Lower lobe of right lung (tissue), 2 donors: Measurements from ENCODE around the gene ZNF215. TPM values are rescaled to one million over a fixed set of nuclear protein-coding genes. Genes with fewer than 3 reads are reported as not detected.
"Not testable (repeated sequence)": the region's sequence is repeated elsewhere in the genome, so short reads cannot be mapped to it uniquely, and the experiment has no call there.

Source experiments
- ATAC-seq, 2 donors: fragments of 200-7000 bp; cut with Tn5 transposase; one replicate each; pipeline ENCODE4 v1.9.1; 2020 to 2022; ENCODE audit warnings: mild to moderate bottlenecking in 2 of 2, moderate library complexity in 2 of 2
- DNase-seq: peaks from one replicate; pipeline ENCODE4 v3.0.0-alpha.2; 2020
- H3K27ac ChIP-seq: fragments of 200-600 bp; one replicate; pipeline ENCODE4 v1.8.0; 2022
- H3K27me3 ChIP-seq: fragments of 200-600 bp; one replicate; pipeline ENCODE4 v1.8.0; 2022; ENCODE audit warnings: low read depth
- H3K36me3 ChIP-seq: fragments of 200-600 bp; one replicate; pipeline ENCODE4 v1.8.0; 2022; ENCODE audit warnings: mild to moderate bottlenecking
- H3K4me1 ChIP-seq: fragments of 200-600 bp; one replicate; pipeline ENCODE4 v1.8.0; 2022
- H3K4me3 ChIP-seq: fragments of 200-600 bp; one replicate; pipeline ENCODE4 v1.8.0; 2022; ENCODE audit warnings: mild to moderate bottlenecking
- H3K9me3 ChIP-seq: fragments of 200-600 bp; one replicate; pipeline ENCODE4 v1.8.0; 2022
- intact Hi-C: fragments of 100-400 bp; cut with DNase I; formaldehyde crosslinking; loops from one replicate; pipeline ENCODE4 v1.11.0; 2022
- total RNA-seq: library from RNA; stranded (reverse); fragmentation: NEBNext Ultra II Directional; extraction: Animal tissue kit (Norgen Biotek cat#: 25700); gene quantifications from one replicate; pipeline ENCODE4 v1.2.1, GENCODE V29; 2021
- TF ChIP-seq, protein P1 (sequence below): fragments of 200-600 bp; IDR thresholded peaks from one replicate; pipeline ENCODE4 v1.8.0; 2022; ENCODE audit warnings: antibody characterized with exemption, mild to moderate bottlenecking
- donor health status: DM: no; HTN: yes; CAD: no; lungs with severe emphysema.

The ZNF215 gene
- total RNA-seq, 1 donor from 2014 or later: 2.3 TPM

GRCh38 chr11:6892400-6892799 lies 33.8 kb upstream of the ZNF215 start, which contains the start of gene OR2D2:
Gene OR2D2, minus strand, starts transcription at chr11:6892500. Its CDS starts 0 bp downstream, at chr11:6892500.
- no peak for DNase-seq
- Histone ChIP-seq H3K27ac (no peak within 1 kb of the TSS), H3K4me1 (no peaks in the 10 kb centered on the region), H3K27me3 (no peaks in the 10 kb centered on the region), H3K36me3 (no peaks in the 10 kb centered on the region), H3K4me3 (no peak within 1 kb of the TSS), H3K9me3 (no peaks in the 10 kb centered on the region)
- TF ChIP-seq, protein P1, sequence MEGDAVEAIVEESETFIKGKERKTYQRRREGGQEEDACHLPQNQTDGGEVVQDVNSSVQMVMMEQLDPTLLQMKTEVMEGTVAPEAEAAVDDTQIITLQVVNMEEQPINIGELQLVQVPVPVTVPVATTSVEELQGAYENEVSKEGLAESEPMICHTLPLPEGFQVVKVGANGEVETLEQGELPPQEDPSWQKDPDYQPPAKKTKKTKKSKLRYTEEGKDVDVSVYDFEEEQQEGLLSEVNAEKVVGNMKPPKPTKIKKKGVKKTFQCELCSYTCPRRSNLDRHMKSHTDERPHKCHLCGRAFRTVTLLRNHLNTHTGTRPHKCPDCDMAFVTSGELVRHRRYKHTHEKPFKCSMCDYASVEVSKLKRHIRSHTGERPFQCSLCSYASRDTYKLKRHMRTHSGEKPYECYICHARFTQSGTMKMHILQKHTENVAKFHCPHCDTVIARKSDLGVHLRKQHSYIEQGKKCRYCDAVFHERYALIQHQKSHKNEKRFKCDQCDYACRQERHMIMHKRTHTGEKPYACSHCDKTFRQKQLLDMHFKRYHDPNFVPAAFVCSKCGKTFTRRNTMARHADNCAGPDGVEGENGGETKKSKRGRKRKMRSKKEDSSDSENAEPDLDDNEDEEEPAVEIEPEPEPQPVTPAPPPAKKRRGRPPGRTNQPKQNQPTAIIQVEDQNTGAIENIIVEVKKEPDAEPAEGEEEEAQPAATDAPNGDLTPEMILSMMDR: no peak
- intact Hi-C loops: no loop called here
- no peak for ATAC-seq

DNA sequence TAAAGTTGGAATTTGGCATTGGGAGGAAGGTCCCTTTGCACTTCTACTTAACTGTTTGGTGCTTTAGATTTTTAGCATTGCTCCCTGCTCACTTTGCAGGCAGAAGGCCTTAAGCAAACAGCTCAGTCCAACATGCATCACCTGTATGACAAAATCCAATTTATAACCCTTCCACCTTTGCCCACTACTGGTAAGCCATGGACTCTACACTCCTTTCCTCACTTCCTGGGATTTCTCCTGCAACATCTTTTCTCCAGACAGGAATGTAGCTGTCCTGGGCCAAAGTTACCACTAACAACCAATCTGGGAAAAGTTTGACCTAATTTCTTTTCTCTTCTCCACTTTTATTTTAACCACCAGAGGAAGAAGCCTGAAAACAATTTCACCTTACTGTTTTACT lies 32.1 kb upstream of the ZNF215 start:
- H3K4me1 ChIP-seq: no peaks in the 10 kb centered on the region
- H3K27me3 ChIP-seq: no peaks in the 10 kb centered on the region
- intact Hi-C loops: no loop called here
- DNase-seq: no peak
- TF ChIP-seq, protein P1: no peak
- no peak overlapping the region for H3K4me3 ChIP-seq
- ATAC-seq: no peak
- no peak overlapping the region for H3K27ac ChIP-seq
- H3K36me3 ChIP-seq: no peaks in the 10 kb centered on the region
- H3K9me3 ChIP-seq: no peaks in the 10 kb centered on the region

DNA sequence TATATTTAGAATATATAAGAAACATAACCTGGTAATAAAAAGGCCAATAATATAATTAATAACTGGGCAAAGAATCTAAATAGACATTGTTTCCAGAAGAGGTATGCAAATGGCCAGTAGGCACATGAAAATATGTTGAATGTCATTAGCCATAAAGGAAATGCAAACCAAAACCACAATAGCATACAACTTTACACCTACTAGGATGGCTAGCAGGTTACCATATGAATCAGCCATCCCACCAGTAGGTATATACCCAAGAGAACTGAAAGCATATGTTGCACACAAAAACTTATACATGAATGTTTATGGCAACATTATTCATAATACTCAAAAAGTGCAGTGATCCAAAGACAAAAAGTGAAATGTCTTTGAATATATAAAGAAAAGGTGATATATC lies 31.2 kb upstream of the ZNF215 start:
- ATAC-seq: no peak
- Histone ChIP-seq H3K4me1 (no peaks in the 10 kb centered on the region), H3K27ac (no peak overlapping the region), H3K4me3 (no peak overlapping the region), H3K27me3 (no peaks in the 10 kb centered on the region), H3K36me3 (no peaks in the 10 kb centered on the region), H3K9me3 (no peaks in the 10 kb centered on the region)
- TF ChIP-seq, protein P1: no peak
- intact Hi-C loops: no loop called here
- no peak for DNase-seq

GRCh38 chr11:6898911-6899310 lies 27.3 kb upstream of the ZNF215 start:
- ATAC-seq (no peak), DNase-seq (no peak)
- H3K27ac ChIP-seq: no peak overlapping the region
- H3K4me1 ChIP-seq: no peaks in the 10 kb centered on the region
- TF ChIP-seq, protein P1: no peak
- no peaks in the 10 kb centered on the region for H3K27me3 ChIP-seq
- H3K4me3 ChIP-seq: no peak overlapping the region
- no peaks in the 10 kb centered on the region for H3K9me3 ChIP-seq
- intact Hi-C loops: no loop called here
- H3K36me3 ChIP-seq: no peaks in the 10 kb centered on the region

GRCh38 chr11:6900327-6900999 lies 25.8 kb upstream of the ZNF215 start:
- no peaks in the 10 kb centered on the region for H3K36me3 ChIP-seq
- no peaks in the 10 kb centered on the region for H3K27me3 ChIP-seq
- H3K4me3 ChIP-seq: no peak overlapping the region
- no peak overlapping the region for H3K27ac ChIP-seq
- H3K9me3 ChIP-seq: no peaks in the 10 kb centered on the region
- ATAC-seq (no peak), DNase-seq (no peak)
- intact Hi-C loops: no loop called here
- H3K4me1 ChIP-seq: no peaks in the 10 kb centered on the region
- TF ChIP-seq, protein P1: no peak

DNA sequence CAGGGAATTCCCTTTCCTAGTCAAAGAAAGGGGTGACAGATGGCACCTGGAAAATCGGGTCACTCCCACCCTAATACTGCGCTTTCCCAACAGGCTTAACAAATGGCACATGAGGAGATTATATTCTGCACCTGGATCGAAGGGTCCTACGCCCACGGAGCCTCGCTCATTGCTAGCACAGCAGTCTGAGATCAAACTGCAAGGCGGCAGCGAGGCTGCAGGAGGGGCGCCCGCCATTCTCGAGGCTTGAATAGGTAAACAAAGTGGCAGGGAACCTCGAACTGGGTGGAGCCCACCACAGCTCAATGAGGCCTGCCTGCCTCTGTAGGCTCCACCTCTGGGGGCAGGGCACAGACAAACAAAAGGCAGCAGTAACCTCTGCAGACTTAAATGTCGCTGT lies 21.4 kb upstream of the ZNF215 start:
- H3K36me3 ChIP-seq, DNase-seq, H3K4me3 ChIP-seq, intact Hi-C loops, ATAC-seq, H3K4me1 ChIP-seq, H3K27me3 ChIP-seq, H3K27ac ChIP-seq, H3K9me3 ChIP-seq: not testable (repeated sequence)
